Left lung (tissue), 10 donors: ENCODE data around the gene ASB2. TPM values are rescaled to one million over a fixed set of nuclear protein-coding genes. Genes with fewer than 3 reads are reported as not detected.

Experiments
- ATAC-seq: fragments of 200-7000 bp; cut with Tn5 transposase; one replicate; pipeline ENCODE4 v1.9.1; 2020; ENCODE audit warnings: moderate library complexity
- DNase-seq, 4 donors: peaks; one replicate each; pipeline ENCODE4 v3.0.0-alpha.2; 2013 to 2020
- H3K27ac ChIP-seq, 2 donors: fragments of 200-600 bp; sonication (generic) in 1 of 2; one replicate each; pipeline versions ENCODE4 v1.5.0 to v1.8.0; 2020 to 2021
- H3K27me3 ChIP-seq, 2 donors: fragments of 200-600 bp; sonication (generic) in 1 of 2; one replicate each; pipeline versions ENCODE4 v1.5.0 to v1.8.0; 2020 to 2021
- H3K36me3 ChIP-seq, 2 donors: fragments of 200-600 bp; sonication (generic) in 1 of 2; one replicate each; pipeline versions ENCODE4 v1.5.0 to v1.8.0; 2020 to 2021
- H3K4me1 ChIP-seq, 2 donors: fragments of 200-600 bp; one replicate each; pipeline ENCODE4 v1.8.0; 2021
- H3K4me3 ChIP-seq, 2 donors: fragments of 200-600 bp; sonication (generic) in 1 of 2; one replicate each; pipeline versions ENCODE4 v1.5.0 to v1.8.0; 2020 to 2021; ENCODE audit warnings: mild to moderate bottlenecking in 1 of 2
- H3K9me3 ChIP-seq, 2 donors: fragments of 200-600 bp; sonication (generic) in 1 of 2; one replicate each; pipeline versions ENCODE4 v1.5.0 to v1.8.0; 2020 to 2021
- intact Hi-C, 2 donors: fragments of 100-400 bp; cut with DNase I; formaldehyde crosslinking; loops; one replicate each; pipeline versions ENCODE4 v1.11.2 to v1.14.2; 2022
- polyA plus RNA-seq, 6 donors: library from polyadenylated mRNA; unstranded; fragments of 120-200 nt; gene quantifications; one replicate each; pipeline ENCODE4 v1.2.1, GENCODE V29; 2013; ENCODE audit not compliant: insufficient read length in 6 of 6
- total RNA-seq, 2 donors: library from RNA; stranded (reverse); fragmentation: NEBNext Ultra II Directional; extraction: Animal tissue kit (Norgen Biotek cat#: 25700); gene quantifications; one replicate each; pipeline ENCODE4 v1.2.1, GENCODE V29; 2021
- TF ChIP-seq, protein P1 (sequence below), 2 donors: fragments of 200-600 bp; sonication (generic) in 1 of 2; IDR thresholded peaks; one replicate each; pipeline versions ENCODE4 v1.5.0 to v1.8.0; 2021; ENCODE audit warnings: antibody characterized with exemption in 2 of 2
- donor health status: DM: no; HTN: yes; CAD: no.
- donor health status: DM: no; HTN: no; CAD: no.

ASB2 gene
- total and polyA plus RNA-seq, 8 donors: 0.81 to 3.2 (median 1.6) TPM

DNA sequence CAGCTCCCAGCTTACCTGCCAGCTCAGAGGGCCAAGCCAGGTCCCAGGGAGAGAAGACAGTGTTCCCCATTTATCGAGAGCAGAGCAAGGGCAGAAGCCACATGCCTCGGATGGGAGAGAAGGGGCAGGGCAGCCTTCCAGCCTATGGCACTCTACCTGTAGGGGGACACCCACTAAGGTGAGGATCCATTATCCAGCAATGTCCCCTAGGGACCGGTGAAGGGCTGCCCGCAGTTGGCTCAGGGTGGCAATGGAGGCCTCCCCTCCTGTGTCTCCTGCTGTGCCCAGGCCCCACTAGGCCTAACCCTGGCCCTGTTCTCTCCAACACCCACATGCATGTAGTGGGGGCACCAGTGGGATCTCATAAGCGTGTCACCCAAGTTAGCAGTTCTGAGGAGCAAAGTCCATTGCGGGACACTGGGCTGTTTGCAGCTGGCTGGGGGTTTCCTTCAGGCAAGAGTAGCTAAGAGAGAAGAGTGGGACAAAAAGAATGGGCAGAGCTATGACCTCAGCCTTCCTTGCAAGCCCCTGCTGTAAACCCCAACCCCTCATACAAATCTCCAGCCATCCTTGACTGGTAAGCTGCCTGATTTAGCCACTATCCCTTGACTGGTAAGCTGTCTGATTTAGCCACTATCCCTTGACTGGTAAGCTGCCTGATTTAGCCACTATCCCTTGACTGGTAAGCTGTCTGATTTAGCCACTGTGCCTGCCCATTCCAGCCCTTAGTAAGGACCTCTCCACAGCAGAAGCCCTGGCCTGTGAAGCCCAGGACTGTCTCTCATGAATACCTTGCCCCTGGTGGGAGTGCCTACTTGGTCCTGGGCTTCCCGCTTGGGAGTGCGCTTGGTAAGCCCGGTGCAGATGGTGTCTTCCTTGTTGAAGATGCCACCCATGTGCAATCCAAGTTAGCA lies 5.2 kb upstream of the ASB2 start:
- DNase-seq (no peak), ATAC-seq (no peak)
- Histone ChIP-seq H3K27ac (no peak overlapping the region), H3K4me1 (no peaks in the 10 kb centered on the region), H3K9me3 (no peaks in the 10 kb centered on the region), H3K36me3 (no peaks in the 10 kb centered on the region), H3K4me3 (no peak overlapping the region), H3K27me3 (no peaks in the 10 kb centered on the region)
- intact Hi-C loops: no loop called here
- TF ChIP-seq, protein P1, sequence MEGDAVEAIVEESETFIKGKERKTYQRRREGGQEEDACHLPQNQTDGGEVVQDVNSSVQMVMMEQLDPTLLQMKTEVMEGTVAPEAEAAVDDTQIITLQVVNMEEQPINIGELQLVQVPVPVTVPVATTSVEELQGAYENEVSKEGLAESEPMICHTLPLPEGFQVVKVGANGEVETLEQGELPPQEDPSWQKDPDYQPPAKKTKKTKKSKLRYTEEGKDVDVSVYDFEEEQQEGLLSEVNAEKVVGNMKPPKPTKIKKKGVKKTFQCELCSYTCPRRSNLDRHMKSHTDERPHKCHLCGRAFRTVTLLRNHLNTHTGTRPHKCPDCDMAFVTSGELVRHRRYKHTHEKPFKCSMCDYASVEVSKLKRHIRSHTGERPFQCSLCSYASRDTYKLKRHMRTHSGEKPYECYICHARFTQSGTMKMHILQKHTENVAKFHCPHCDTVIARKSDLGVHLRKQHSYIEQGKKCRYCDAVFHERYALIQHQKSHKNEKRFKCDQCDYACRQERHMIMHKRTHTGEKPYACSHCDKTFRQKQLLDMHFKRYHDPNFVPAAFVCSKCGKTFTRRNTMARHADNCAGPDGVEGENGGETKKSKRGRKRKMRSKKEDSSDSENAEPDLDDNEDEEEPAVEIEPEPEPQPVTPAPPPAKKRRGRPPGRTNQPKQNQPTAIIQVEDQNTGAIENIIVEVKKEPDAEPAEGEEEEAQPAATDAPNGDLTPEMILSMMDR (IDR thresholded peaks at IDR 0.05): no peak

DNA sequence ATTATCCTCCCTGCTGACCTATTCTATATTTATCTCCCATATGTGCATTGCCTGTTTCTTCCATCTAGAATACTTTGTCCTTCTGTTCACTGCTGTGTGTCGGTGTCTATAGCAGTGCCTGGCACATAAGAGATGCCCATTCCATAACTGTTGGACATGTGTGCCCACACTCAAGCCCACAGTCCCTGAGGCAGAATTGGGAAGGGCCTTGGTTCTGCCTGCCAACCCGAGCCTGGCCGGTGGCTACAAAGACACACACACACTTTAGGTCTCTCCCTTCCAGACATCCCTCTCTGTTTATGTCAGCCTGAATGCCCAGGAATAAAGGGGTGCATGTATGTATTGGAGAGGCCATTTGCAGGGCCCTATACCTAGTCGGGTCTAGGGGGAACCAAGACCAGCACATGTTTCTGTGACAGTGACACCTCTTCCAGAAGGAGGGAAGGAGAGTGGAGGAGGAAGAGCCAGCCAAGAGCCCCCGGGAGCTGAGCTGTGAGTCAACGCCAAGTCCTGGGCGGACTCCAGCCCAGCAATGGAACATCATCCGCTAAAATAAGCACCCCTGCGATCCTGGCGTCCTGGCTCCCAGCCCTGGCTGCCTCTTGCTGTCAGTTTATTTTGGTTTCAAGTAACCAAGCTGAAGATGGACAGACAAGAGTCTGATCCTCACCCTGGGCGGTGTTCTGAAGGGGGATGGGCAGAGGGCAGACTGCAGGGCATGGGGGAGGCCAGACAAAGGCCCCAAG lies 4.3 kb upstream of the ASB2 start:
- no peak for ATAC-seq
- DNase-seq: peak in 1 of 4 donors; percentile 22
- no peak overlapping the region for H3K27ac ChIP-seq
- no peaks in the 10 kb centered on the region for H3K4me1 ChIP-seq
- intact Hi-C loops: no loop called here
- TF ChIP-seq, protein P1 (IDR thresholded peaks at IDR 0.05): no peak
- H3K36me3 ChIP-seq: no peaks in the 10 kb centered on the region
- H3K4me3 ChIP-seq: no peak overlapping the region
- no peaks in the 10 kb centered on the region for H3K27me3 ChIP-seq
- H3K9me3 ChIP-seq: no peaks in the 10 kb centered on the region

DNA sequence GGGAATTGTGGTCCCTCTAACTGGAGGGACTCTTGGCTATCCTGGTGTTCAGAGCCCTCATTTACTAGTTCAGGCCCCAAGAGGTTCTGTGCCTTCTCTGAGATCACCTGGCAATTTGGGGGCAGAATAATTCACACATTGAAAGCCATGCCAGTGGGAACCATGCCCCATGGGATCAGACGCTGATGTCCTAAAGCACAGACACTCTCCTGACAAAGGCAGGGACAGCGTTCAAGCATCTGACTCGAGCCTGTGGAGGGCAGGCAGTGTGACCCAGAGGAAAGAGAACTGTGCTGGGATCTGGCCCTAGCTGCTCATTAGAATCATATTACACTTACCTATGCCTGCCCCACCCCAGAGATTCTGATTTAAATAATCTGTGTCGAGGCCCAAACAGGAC lies 2.4 kb upstream of the ASB2 start:
- ATAC-seq: no peak
- DNase-seq: no peak

DNA sequence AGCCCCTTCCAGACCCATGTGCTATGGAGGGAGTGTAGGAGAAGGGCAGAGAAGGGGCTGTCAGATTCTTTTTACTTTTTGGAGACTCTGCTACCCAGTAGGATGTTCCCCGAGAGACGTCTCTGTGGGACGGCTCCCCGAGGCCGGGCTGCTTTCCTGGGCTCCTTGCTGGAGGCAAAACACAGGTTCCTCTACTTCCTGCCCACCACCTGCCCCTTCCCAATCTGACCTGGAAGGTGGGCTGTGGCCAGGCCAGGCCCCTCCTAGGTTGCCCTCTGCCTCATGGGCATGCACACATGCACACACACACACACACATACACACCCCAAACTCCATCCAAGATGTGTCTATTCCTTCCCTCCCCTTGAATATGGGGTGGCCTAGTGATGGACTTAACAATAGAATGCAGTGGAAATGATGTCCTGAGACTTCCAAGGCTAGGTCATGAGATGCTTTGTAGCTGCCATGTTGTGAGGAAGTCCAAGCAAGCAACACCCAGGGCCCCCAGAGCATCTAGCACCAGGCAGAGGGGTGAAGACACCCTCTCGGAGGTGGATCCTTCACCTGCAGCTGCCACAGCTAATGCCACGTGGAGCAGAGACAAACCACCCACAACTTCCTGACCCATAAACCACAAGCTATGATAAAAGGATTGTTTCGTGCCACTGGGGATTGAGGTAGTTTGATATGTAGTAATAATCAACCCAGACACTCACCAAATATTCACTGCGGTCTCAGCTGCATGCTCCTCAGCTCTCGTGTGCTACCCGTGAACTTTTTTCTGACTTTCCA lies 1.6 kb upstream of the ASB2 start:
- no peak overlapping the region for H3K27ac ChIP-seq
- no peaks in the 10 kb centered on the region for H3K9me3 ChIP-seq
- no peak for ATAC-seq
- DNase-seq: peak in 1 of 4 donors; percentile 62
- H3K36me3 ChIP-seq: no peaks in the 10 kb centered on the region
- no peaks in the 10 kb centered on the region for H3K4me1 ChIP-seq
- H3K4me3 ChIP-seq: no peak overlapping the region
- H3K27me3 ChIP-seq: no peaks in the 10 kb centered on the region
- intact Hi-C loops: no loop called here
- TF ChIP-seq, protein P1 (IDR thresholded peaks at IDR 0.05): no peak

More for the DNA sequence above, 2.4 kb upstream of the ASB2 start:
- Histone ChIP-seq H3K27me3 (no peaks in the 10 kb centered on the region), H3K36me3 (no peaks in the 10 kb centered on the region), H3K27ac (no peak overlapping the region), H3K4me1 (no peaks in the 10 kb centered on the region), H3K4me3 (no peak overlapping the region), H3K9me3 (no peaks in the 10 kb centered on the region)
- TF ChIP-seq, protein P1 (IDR thresholded peaks at IDR 0.05): no peak
- intact Hi-C loops: no loop called here
